ENCODE data around the gene PLCB4. TPM values are rescaled to one million over a fixed set of nuclear protein-coding genes. Genes with fewer than 3 reads are reported as not detected.
A peak's percentile ranks its signal among the peaks of the same experiment; 100 is the strongest.

The PLCB4 gene
- total and polyA plus RNA-seq, 8 donors: 6.2 to 15.3 (median 9.4) TPM

DNA sequence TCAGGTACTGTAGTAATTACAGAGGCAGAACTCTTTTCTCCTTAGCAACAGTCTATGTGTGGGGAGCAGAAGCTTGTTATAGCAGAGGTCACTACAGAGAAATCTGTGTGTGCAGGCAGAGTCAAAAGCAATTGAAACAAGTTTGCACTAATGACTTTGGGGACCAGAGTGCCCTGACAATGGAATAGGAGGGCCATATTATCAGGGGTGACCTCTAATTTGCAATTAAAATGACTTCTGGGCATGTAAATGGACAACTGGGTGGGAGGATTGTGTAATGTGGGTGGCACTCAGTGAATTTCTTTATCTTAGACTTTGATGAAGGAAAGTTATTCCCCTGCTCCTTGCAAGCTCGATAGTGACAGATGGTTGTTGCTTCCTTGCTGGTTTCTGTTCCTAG, 127.2 kb downstream of the PLCB4 start:
- Histone ChIP-seq H3K27me3 (no peaks in the 10 kb centered on the region), H3K36me3 (no peaks in the 10 kb centered on the region), H3K9me3 (no peaks in the 10 kb centered on the region), H3K27ac (no peak overlapping the region), H3K4me1 (peaks cover 0 to 4% of the 10 kb centered on the region in 2 donors), H3K4me3 (no peak overlapping the region)
- ATAC-seq (no peak), DNase-seq (no peak)
- intact Hi-C loops (cut with DNase I): no loop called here
- TF ChIP-seq, protein P1, sequence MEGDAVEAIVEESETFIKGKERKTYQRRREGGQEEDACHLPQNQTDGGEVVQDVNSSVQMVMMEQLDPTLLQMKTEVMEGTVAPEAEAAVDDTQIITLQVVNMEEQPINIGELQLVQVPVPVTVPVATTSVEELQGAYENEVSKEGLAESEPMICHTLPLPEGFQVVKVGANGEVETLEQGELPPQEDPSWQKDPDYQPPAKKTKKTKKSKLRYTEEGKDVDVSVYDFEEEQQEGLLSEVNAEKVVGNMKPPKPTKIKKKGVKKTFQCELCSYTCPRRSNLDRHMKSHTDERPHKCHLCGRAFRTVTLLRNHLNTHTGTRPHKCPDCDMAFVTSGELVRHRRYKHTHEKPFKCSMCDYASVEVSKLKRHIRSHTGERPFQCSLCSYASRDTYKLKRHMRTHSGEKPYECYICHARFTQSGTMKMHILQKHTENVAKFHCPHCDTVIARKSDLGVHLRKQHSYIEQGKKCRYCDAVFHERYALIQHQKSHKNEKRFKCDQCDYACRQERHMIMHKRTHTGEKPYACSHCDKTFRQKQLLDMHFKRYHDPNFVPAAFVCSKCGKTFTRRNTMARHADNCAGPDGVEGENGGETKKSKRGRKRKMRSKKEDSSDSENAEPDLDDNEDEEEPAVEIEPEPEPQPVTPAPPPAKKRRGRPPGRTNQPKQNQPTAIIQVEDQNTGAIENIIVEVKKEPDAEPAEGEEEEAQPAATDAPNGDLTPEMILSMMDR (IDR thresholded peaks at IDR 0.05): no peak

DNA sequence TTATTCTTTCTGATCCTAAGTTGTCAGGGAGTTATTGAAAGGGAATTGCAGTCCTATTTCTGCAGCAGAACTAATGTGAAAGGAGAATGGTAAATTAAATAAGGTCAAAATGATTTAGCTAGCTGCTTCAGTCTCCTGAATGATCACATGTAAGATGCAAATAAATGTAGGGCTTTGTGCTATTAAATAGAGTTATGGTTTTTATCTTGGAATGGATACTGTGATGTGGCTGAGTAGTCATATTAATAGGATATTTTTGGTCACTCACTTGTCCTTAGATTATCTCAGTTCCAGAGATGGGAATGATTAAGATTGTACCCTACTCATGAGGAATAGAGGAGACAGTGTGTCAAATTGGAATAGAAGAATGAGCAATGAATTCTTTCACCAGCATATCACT, 129.6 kb downstream of the PLCB4 start:
- Histone ChIP-seq H3K9me3 (no peaks in the 10 kb centered on the region), H3K4me3 (no peak overlapping the region), H3K36me3 (no peaks in the 10 kb centered on the region), H3K27ac (no peak overlapping the region), H3K27me3 (no peaks in the 10 kb centered on the region), H3K4me1 (peaks cover 0 to 4% of the 10 kb centered on the region in 2 donors)
- DNase-seq (no peak), ATAC-seq (no peak)
- TF ChIP-seq, protein P1 (IDR thresholded peaks at IDR 0.05): no peak
- intact Hi-C loops (cut with DNase I): no loop called here

DNA sequence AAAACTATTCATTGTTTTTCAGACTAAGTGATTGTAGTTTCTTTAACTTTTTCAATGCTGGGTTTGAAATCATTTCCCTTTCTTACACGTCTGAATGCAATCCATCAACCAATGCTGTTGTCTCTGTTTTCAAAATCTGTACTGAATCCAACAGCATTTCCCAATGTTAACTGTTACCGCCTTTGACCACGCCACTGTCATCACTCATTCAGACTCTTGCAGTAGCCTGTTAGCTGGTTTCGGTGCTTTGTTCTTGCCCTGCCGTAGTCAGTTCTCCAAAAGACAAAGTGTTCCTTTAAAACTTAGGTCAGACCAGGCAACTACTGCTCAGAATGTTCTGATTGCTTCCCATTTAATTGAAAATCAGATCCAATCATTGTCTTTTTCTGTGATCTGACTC, 131.3 kb downstream of the PLCB4 start:
- no peaks in the 10 kb centered on the region for H3K9me3 ChIP-seq

DNA sequence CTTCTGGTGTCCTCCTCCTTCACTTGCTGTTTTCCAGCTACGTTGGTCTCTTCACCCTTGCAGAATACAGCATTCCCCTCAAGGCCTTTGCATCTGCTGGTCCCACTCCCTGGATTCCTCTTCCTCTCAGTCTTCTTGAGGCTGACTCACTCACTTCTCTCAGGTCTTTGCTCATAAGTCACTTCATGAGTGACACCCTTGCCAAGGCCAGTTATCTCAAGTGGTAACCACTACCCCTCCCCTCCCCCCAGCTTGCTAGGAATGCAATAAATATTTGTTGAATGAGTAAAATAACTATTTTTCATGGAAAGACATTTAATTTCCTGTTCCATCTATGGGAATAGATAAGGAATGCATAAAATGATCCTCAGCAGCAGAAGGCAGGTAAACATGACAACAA, 131.7 kb downstream of the PLCB4 start:
- ATAC-seq: peak; percentile 53
- Histone ChIP-seq H3K36me3 (no peaks in the 10 kb centered on the region), H3K27ac (no peak overlapping the region), H3K9me3 (no peaks in the 10 kb centered on the region), H3K27me3 (no peaks in the 10 kb centered on the region), H3K4me3 (no peak overlapping the region), H3K4me1 (peaks cover 0 to 4% of the 10 kb centered on the region in 2 donors)
- intact Hi-C loops (cut with DNase I): no loop called here
- TF ChIP-seq, protein P1 (IDR thresholded peaks at IDR 0.05): no peak
- no peak for DNase-seq

More for the DNA sequence above, 131.3 kb downstream of the PLCB4 start:
- H3K4me1 ChIP-seq: peaks cover 0 to 4% of the 10 kb centered on the region in 2 donors
- H3K27me3 ChIP-seq: no peaks in the 10 kb centered on the region
- H3K4me3 ChIP-seq: no peak overlapping the region
- intact Hi-C loops (cut with DNase I): no loop called here
- DNase-seq: no peak
- TF ChIP-seq, protein P1 (IDR thresholded peaks at IDR 0.05): no peak
- H3K36me3 ChIP-seq: no peaks in the 10 kb centered on the region
- no peak for ATAC-seq
- no peak overlapping the region for H3K27ac ChIP-seq

DNA sequence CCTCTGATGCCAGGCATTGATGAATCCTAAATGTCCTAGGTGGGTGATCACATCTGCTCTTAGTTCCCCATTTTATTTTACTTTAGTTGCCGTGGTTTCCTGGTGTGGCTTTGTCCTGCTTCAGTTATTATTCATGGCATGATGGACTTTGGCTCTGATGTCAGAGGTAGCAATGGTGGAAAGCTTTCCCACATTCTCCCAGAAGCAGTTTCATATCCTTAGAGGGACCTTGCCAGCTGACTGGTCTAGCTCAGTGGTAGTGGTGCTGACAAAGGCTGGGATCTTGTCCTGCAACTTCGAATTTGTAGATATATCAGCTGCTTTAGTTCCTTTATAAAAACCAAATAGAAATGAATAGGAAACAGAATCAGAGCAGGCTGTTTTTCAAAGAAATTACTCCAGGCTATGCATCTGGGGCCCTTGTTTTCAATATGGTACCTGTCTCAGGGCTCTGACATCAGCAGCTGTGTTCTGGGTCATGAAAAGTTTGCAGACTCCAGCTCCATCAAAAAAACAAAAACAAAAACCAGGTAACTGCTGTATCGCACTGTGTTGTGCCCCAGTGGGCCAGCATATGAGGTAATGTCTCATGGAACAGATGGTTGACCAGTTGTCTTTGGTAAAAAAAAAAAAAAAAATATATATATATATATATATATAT, 133.7 kb downstream of the PLCB4 start:
- Histone ChIP-seq H3K27me3 (no peaks in the 10 kb centered on the region), H3K36me3 (no peaks in the 10 kb centered on the region), H3K4me3 (no peak overlapping the region), H3K4me1 (peaks cover 0 to 4% of the 10 kb centered on the region in 2 donors), H3K27ac (no peak overlapping the region), H3K9me3 (no peaks in the 10 kb centered on the region)
- ATAC-seq (no peak), DNase-seq (no peak)
- TF ChIP-seq, protein P1 (IDR thresholded peaks at IDR 0.05): no peak
- intact Hi-C loops (cut with DNase I): no loop called here
